NAMALWA (cell line): ENCODE data around the gene ABCA9.
"Not testable (repeated sequence)": the region's sequence is repeated elsewhere in the genome, so short reads cannot be mapped to it uniquely, and the experiment has no call there.

Experiments used
- DNase-seq: peaks from one replicate; pipeline ENCODE4 v3.0.0-alpha.2; 2015; ENCODE audit warnings: low spot score

ABCA9 gene

GRCh38 chr17:69060822-69061221 lies at the start of gene ABCA9:
Gene ABCA9, minus strand, starts transcription at chr17:69060927. Its CDS starts 9,801 bp downstream, at chr17:69051126.
- no peak for DNase-seq

- no peak for DNase-seq
Observed at GRCh38 chr17:69105907-69106730, 45.4 kb upstream of the ABCA9 start.

- DNase-seq = no peak
Observed at GRCh38 chr17:69103557-69104233, 43.0 kb upstream of the ABCA9 start.

GRCh38 chr17:69098625-69099024 lies 37.9 kb upstream of the ABCA9 start:
- DNase-seq = no peak

- DNase-seq = no peak
Observed at GRCh38 chr17:69096541-69096940, 35.8 kb upstream of the ABCA9 start.

- no peak for DNase-seq
Observed at GRCh38 chr17:69093995-69094394, 33.3 kb upstream of the ABCA9 start.

- DNase-seq = peak; percentile 21
Observed at GRCh38 chr17:69093279-69093789, 32.6 kb upstream of the ABCA9 start.

- no peak for DNase-seq
Observed at GRCh38 chr17:69090365-69090764, 29.6 kb upstream of the ABCA9 start.

- no peak for DNase-seq
Observed at GRCh38 chr17:69088643-69089200, 28.0 kb upstream of the ABCA9 start.

- no peak for DNase-seq
Observed at GRCh38 chr17:69086641-69087040, 25.9 kb upstream of the ABCA9 start.

GRCh38 chr17:69084911-69085310 lies 24.2 kb upstream of the ABCA9 start:
- peak; percentile 55 for DNase-seq

GRCh38 chr17:69082696-69083095 lies 22.0 kb upstream of the ABCA9 start:
- DNase-seq = no peak

GRCh38 chr17:69078864-69079263 lies 18.1 kb upstream of the ABCA9 start:
- DNase-seq = no peak

- no peak for DNase-seq
Observed at GRCh38 chr17:69075823-69076222, 15.1 kb upstream of the ABCA9 start.

- not testable (repeated sequence) for DNase-seq
Observed at GRCh38 chr17:69073392-69073791, 12.7 kb upstream of the ABCA9 start.

GRCh38 chr17:69072803-69073256 lies 12.1 kb upstream of the ABCA9 start:
- DNase-seq = not testable (repeated sequence)

- DNase-seq = not testable (repeated sequence)
Observed at GRCh38 chr17:69071233-69071586, 10.5 kb upstream of the ABCA9 start.

GRCh38 chr17:69070378-69071232 lies 9.9 kb upstream of the ABCA9 start:
- not testable (repeated sequence) for DNase-seq

GRCh38 chr17:69069226-69069750 lies 8.6 kb upstream of the ABCA9 start:
- no peak for DNase-seq

GRCh38 chr17:69067274-69068047 lies 6.7 kb upstream of the ABCA9 start:
- peak; percentile 24 for DNase-seq

- DNase-seq = no peak
Observed at GRCh38 chr17:69066482-69066881, 5.8 kb upstream of the ABCA9 start.
